ENCODE measurements around the gene ZNF892. TPM values are rescaled to one million over a fixed set of nuclear protein-coding genes. Genes with fewer than 3 reads are reported as not detected.
A peak's percentile ranks its signal among the peaks of the same experiment; 100 is the strongest.

ZNF892 gene
- total RNA-seq, 1 donor from 2014 or later, result 3.9 TPM

GRCh38 chr2:95206096-95206495 lies 1.2 kb upstream of the ZNF892 start:
- no peak overlapping the region for H3K27ac ChIP-seq
- peak overlapping the region; percentile 82 for H3K4me3 ChIP-seq
- no peak for DNase-seq
- peaks cover 12% of the 10 kb centered on the region for H3K9me3 ChIP-seq
- no peak for TF ChIP-seq CTCF (IDR thresholded peaks at IDR 0.05)
- H3K4me1 ChIP-seq, result peaks cover 17% of the 10 kb centered on the region
- H3K27me3 ChIP-seq (ENCODE audit: low read depth), result no peaks in the 10 kb centered on the region
- intact Hi-C loops (cut with DNase I), result no loop called here
- ATAC-seq, result no peak
- peaks cover 1% of the 10 kb centered on the region for H3K36me3 ChIP-seq

- Histone ChIP-seq H3K4me3 (peak overlapping the region; percentile 82), H3K27me3 (ENCODE audit: low read depth) (no peaks in the 10 kb centered on the region), H3K9me3 (peaks cover 32% of the 10 kb centered on the region), H3K27ac (peak overlapping the region; percentile 91), H3K4me1 (peaks cover 17% of the 10 kb centered on the region), H3K36me3 (peaks cover 20% of the 10 kb centered on the region)
- no peak for ATAC-seq
- intact Hi-C loops (cut with DNase I), result no loop called here
- DNase-seq, result no peak
- no peak for TF ChIP-seq CTCF (IDR thresholded peaks at IDR 0.05)
These were observed 785 bp downstream of the ZNF892 start for GRCh38 chr2:95208106-95208505.

GRCh38 chr2:95215018-95215612 lies 7.8 kb downstream of the ZNF892 start:
- no peak for TF ChIP-seq CTCF (IDR thresholded peaks at IDR 0.05)
- intact Hi-C loops (cut with DNase I), result no loop called here

GRCh38 chr2:95220449-95220848 lies 13.1 kb downstream of the ZNF892 start:
- no peak for ATAC-seq
- Histone ChIP-seq H3K36me3 (no peaks in the 10 kb centered on the region), H3K27ac (no peak overlapping the region)

More at GRCh38 chr2:95215018-95215612, 7.8 kb downstream of the ZNF892 start:
- DNase-seq (no peak), ATAC-seq (no peak)
- peaks cover 98% of the 10 kb centered on the region for H3K9me3 ChIP-seq
- peaks cover 42% of the 10 kb centered on the region for H3K36me3 ChIP-seq
- H3K27me3 ChIP-seq (ENCODE audit: low read depth), result no peaks in the 10 kb centered on the region
- H3K4me3 ChIP-seq, result no peak overlapping the region
- H3K4me1 ChIP-seq, result no peaks in the 10 kb centered on the region
- H3K27ac ChIP-seq, result no peak overlapping the region

GRCh38 chr2:95225658-95226057 lies 18.3 kb downstream of the ZNF892 start:
- no peak for TF ChIP-seq CTCF (IDR thresholded peaks at IDR 0.05)
- H3K9me3 ChIP-seq, result peaks cover 53% of the 10 kb centered on the region
- H3K36me3 ChIP-seq, result no peaks in the 10 kb centered on the region
- no peak overlapping the region for H3K27ac ChIP-seq
- H3K4me3 ChIP-seq, result no peak overlapping the region
- DNase-seq, result no peak
- intact Hi-C loops (cut with DNase I), result no loop called here
- no peaks in the 10 kb centered on the region for H3K27me3 ChIP-seq (ENCODE audit: low read depth)
- no peaks in the 10 kb centered on the region for H3K4me1 ChIP-seq
- no peak for ATAC-seq

More at GRCh38 chr2:95220449-95220848, 13.1 kb downstream of the ZNF892 start:
- no peaks in the 10 kb centered on the region for H3K27me3 ChIP-seq (ENCODE audit: low read depth)
- H3K4me3 ChIP-seq, result no peak overlapping the region
- no peak for DNase-seq
- H3K9me3 ChIP-seq, result peaks cover 99% of the 10 kb centered on the region
- H3K4me1 ChIP-seq, result no peaks in the 10 kb centered on the region
- no peak for TF ChIP-seq CTCF (IDR thresholded peaks at IDR 0.05)
- intact Hi-C loops (cut with DNase I), result no loop called here

Measured in lower lobe of right lung (tissue), 2 donors.